Endothelial cell of umbilical vein (primary cell): ENCODE results near the gene FGFRL1. TPM values are rescaled to one million over a fixed set of nuclear protein-coding genes. Genes with fewer than 3 reads are reported as not detected.

Source experiments
- BruUV-seq: library from RNA; stranded (reverse); fragments of 400-500 nt; replicated peaks from 2 replicates; lab custom pipeline; 2021; lab: Mats Ljungman, UMichigan
- CTCF ChIA-PET: fragments of 300-600, 350-600 bp; sonication (Branson Sonifier 250); formaldehyde crosslinking; loops from one replicate; lab custom pipeline; 2021; ENCODE audit warnings: antibody characterized with exemption, inconsistent platforms; lab: Charles Lee
- POLR2A ChIA-PET: fragments of 300-600, 350-600 bp; sonication (Branson Sonifier 250); formaldehyde crosslinking; loops from one replicate; lab custom pipeline; 2021; ENCODE audit warnings: antibody characterized with exemption, inconsistent platforms; lab: Charles Lee
- DNase-seq: peaks from one replicate; pipeline ENCODE4 v3.0.0-alpha.2; 2011; ENCODE audit warnings: low read depth, low spot score
- FAIRE-seq: peaks from 2 replicates; lab custom pipeline; 2011; peaks lifted over from hg19 to GRCh38; lab: Jason Lieb, UNC
- H2AFZ ChIP-seq: 2 replicates; pipeline ENCODE4 v1.6.0; 2012; ENCODE audit warnings: low read depth, low read length, control low read depth, inconsistent platforms
- H3K27ac ChIP-seq: 2 replicates; pipeline ENCODE4 v1.5.1; 2011; ENCODE audit warnings: low read depth, mild to moderate bottlenecking, control low read depth, low read length, moderate library complexity; ENCODE audit not compliant: insufficient read depth
- H3K27me3 ChIP-seq, 2 experiments: 2 replicates each; pipeline versions ENCODE4 v1.6.0 to v1.6.1; 2011; ENCODE audit warnings: low read length in 2 of 2, mixed read lengths in 1 of 2; ENCODE audit not compliant: control insufficient read depth in 2 of 2, insufficient read depth in 2 of 2
- H3K36me3 ChIP-seq, 2 experiments: 2 replicates in 1 of 2; 3 replicates in 1 of 2; pipeline ENCODE4 v1.5.1; 2011; ENCODE audit warnings: low read length in 2 of 2, mild to moderate bottlenecking in 1 of 2, moderate library complexity in 1 of 2; ENCODE audit not compliant: control insufficient read depth in 2 of 2, insufficient read depth in 2 of 2; ENCODE audit errors: extremely low read depth in 1 of 2
- H3K4me1 ChIP-seq: 3 replicates; pipeline ENCODE4 v1.5.1; 2011; ENCODE audit warnings: mild to moderate bottlenecking, low read length; ENCODE audit not compliant: control insufficient read depth, insufficient read depth; ENCODE audit errors: extremely low read depth
- H3K4me2 ChIP-seq: 2 replicates; pipeline ENCODE4 v1.6.1; 2011; ENCODE audit warnings: low read length, control low read depth, mixed read lengths; ENCODE audit not compliant: insufficient read depth
- H3K4me3 ChIP-seq, 3 experiments: fragments of 200-600 bp in 1 of 3; sonication (generic), shearing (Covaris generic) in 1 of 3; replicated peaks in 1 of 3; 2 replicates each; pipeline ENCODE4 v1.5.1; 2011 to 2016; ENCODE audit warnings: control low read depth in 3 of 3, low read length in 3 of 3, mild to moderate bottlenecking in 2 of 3, inconsistent platforms in 1 of 3, low read depth in 1 of 3, moderate library complexity in 1 of 3; ENCODE audit not compliant: insufficient read depth in 1 of 3
- H3K79me2 ChIP-seq: 2 replicates; pipeline ENCODE4 v1.6.0; 2012; ENCODE audit warnings: low read length, inconsistent platforms; ENCODE audit not compliant: control insufficient read depth, insufficient read depth
- H3K9ac ChIP-seq: replicated peaks from 2 replicates; pipeline ENCODE3; 2011; ENCODE audit warnings: low read length, control low read depth; ENCODE audit not compliant: insufficient read depth; ENCODE audit errors: extremely low read depth
- H3K9me1 ChIP-seq: replicated peaks from 3 replicates; pipeline ENCODE4 v1.6.0; 2011; ENCODE audit warnings: mild to moderate bottlenecking, low read length; ENCODE audit not compliant: control insufficient read depth, insufficient read depth; ENCODE audit errors: extremely low read depth
- H3K9me3 ChIP-seq: replicated peaks from 2 replicates; pipeline ENCODE4 v1.5.1; 2012; ENCODE audit warnings: low read length, inconsistent platforms; ENCODE audit not compliant: control insufficient read depth, insufficient read depth
- H4K20me1 ChIP-seq: replicated peaks from 2 replicates; pipeline ENCODE3; 2011; ENCODE audit warnings: mild to moderate bottlenecking, low read length; ENCODE audit not compliant: control insufficient read depth, insufficient read depth; ENCODE audit errors: extremely low read depth
- EZH2 ChIP-seq: IDR thresholded peaks from 2 replicates; pipeline ENCODE4 v1.6.1; 2012; ENCODE audit warnings: borderline replicate concordance, low read depth, mild to moderate bottlenecking, moderate library complexity, low read length, inconsistent platforms; ENCODE audit not compliant: severe bottlenecking
- FOS ChIP-seq: IDR thresholded peaks from 2 replicates; pipeline ENCODE4 v1.6.1; 2011; ENCODE audit warnings: mild to moderate bottlenecking, low read length, moderate library complexity, borderline replicate concordance; ENCODE audit not compliant: insufficient read depth
- JUN ChIP-seq: IDR thresholded peaks from 2 replicates; pipeline ENCODE4 v1.6.1; 2011; ENCODE audit warnings: borderline replicate concordance, low read depth; ENCODE audit not compliant: insufficient read length, insufficient read depth
- MYC ChIP-seq: IDR thresholded peaks from one replicate; pipeline ENCODE4 v1.6.1; 2011; ENCODE audit warnings: mild to moderate bottlenecking, low read depth, low read length
- POLR2AphosphoS5 ChIP-seq: IDR thresholded peaks from 2 replicates; pipeline ENCODE4 v1.6.1; 2012; ENCODE audit warnings: low read depth, mild to moderate bottlenecking, control low read depth, low read length, moderate library complexity; ENCODE audit not compliant: insufficient read depth
- dilution Hi-C: fragments of 300-500 bp; cut with MboI; formaldehyde crosslinking; loops from one replicate; pipeline ENCODE4 v1.15.0; 2019; ENCODE audit warnings: low sequenced_read_pairs; ENCODE audit not compliant: extremely low pct_ligation_motif_present
- intact Hi-C: fragments of 100-400 bp; cut with micrococcal nuclease; formaldehyde crosslinking; loops from one replicate; pipeline ENCODE4 v1.10.0; 2022
- polyA plus RNA-seq, 4 experiments: library from polyadenylated mRNA; depleted of rRNA in 3 of 4; stranded (reverse) in 3 of 4; unstranded in 1 of 4; fragments of >200 nt; gene quantifications; 2 replicates each; pipeline versions ENCODE4 v1.2.1 to v1.2.3, GENCODE V29; 2011 to 2012; ENCODE audit warnings: missing spikeins in 1 of 4
- total RNA-seq: library from RNA; stranded (reverse); gene quantifications from 2 replicates; pipeline ENCODE4 v1.2.3, GENCODE V29; 2021
- TF ChIP-seq, protein P1 (sequence below), 2 donors: IDR thresholded peaks; 1 replicate in 1 of 2; 2 replicates in 1 of 2; pipeline ENCODE4 v1.5.1; 2011; ENCODE audit warnings: low read length in 2 of 2, mild to moderate bottlenecking in 2 of 2, moderate library complexity in 2 of 2, control low read depth in 1 of 2, inconsistent platforms in 1 of 2, low read depth in 1 of 2; ENCODE audit not compliant: insufficient read depth in 1 of 2; ENCODE audit errors: extremely low read depth in 1 of 2

The FGFRL1 gene
- total and polyA plus RNA-seq, 2 donors (not counting 3 experiments of a cell fraction or from before 2014, with no cell fraction given), result 33.3 to 74.6 TPM

DNA sequence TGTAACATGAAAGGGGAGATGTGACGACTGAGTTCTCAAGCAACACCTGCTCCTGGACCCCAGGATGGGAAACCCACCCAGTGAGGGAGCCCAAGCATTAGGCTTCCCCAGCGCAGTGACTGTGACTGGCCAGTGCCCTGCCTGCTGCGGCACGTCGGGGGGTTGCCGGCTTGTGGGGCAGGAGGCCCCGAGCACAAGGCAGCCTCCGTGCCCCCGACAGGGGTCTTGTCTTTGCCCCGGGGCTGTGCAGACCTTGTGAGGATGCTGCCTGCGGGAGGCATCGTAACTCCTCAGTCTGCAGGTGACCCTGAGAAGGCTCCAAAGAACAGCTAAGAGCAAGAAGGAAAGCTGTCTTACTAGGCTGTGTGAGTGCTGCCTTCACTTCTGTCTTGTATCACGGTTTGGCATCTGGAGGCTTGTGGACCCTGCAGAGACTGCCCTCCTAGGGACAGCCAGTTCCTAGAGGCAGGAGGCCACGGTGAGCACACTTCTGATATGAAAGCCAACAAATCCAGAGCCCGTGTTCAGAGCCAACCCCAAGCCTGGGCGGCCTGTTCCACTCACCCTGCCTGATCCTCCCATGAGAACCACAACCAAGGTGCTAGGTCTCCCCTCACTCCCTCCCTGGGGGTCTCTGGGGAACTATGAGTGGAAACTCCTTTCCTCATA is 47.7 kb downstream of the FGFRL1 start:
- Histone ChIP-seq H3K36me3 (no peaks in the 10 kb centered on the region), H3K4me1 (no peaks in the 10 kb centered on the region), H3K4me3 (no peak overlapping the region), H3K9me3 (no peaks in the 10 kb centered on the region), H4K20me1 (no peaks in the 10 kb centered on the region), H3K27me3 (peaks cover 16 to 36% of the 10 kb centered on the region in 2 experiments), H3K27ac (no peak overlapping the region), H3K4me2 (no peak overlapping the region), H2AFZ (no peak overlapping the region), H3K9me1 (no peaks in the 10 kb centered on the region), H3K79me2 (no peaks in the 10 kb centered on the region), H3K9ac (no peak overlapping the region)
- TF ChIP-seq FOS (no peak), JUN (no peak), MYC (no peak), POLR2AphosphoS5 (no peak), EZH2 (no peak)
- TF ChIP-seq, protein P1, sequence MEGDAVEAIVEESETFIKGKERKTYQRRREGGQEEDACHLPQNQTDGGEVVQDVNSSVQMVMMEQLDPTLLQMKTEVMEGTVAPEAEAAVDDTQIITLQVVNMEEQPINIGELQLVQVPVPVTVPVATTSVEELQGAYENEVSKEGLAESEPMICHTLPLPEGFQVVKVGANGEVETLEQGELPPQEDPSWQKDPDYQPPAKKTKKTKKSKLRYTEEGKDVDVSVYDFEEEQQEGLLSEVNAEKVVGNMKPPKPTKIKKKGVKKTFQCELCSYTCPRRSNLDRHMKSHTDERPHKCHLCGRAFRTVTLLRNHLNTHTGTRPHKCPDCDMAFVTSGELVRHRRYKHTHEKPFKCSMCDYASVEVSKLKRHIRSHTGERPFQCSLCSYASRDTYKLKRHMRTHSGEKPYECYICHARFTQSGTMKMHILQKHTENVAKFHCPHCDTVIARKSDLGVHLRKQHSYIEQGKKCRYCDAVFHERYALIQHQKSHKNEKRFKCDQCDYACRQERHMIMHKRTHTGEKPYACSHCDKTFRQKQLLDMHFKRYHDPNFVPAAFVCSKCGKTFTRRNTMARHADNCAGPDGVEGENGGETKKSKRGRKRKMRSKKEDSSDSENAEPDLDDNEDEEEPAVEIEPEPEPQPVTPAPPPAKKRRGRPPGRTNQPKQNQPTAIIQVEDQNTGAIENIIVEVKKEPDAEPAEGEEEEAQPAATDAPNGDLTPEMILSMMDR (IDR thresholded peaks at IDR 0.05; ENCODE audit: extremely low read depth in 1 of 2, insufficient read depth in 1 of 2, low read depth in 1 of 2, low read length in 2 of 2), result no peak
- BruUV-seq, result no TSS peak
- dilution Hi-C loops, result no loop called here
- POLR2A ChIA-PET, result no interaction called here
- CTCF ChIA-PET, result interaction anchor here (1.8 kb wide), 1 partner anchor 11 kb away, joined by 4 read pairs; no protein-coding TSS in a partner anchor
- DNase-seq (no peak), FAIRE-seq (no peak)
- intact Hi-C loops, result no loop called here
